Stimulated activated CD8-positive, alpha-beta memory T cell treated with anti-CD3 and anti-CD28 coated beads, Interleukin-2, amount 100 ng/mL, for 1 hour (primary cell): Measurements from ENCODE around the gene MNT.
"Not testable (repeated sequence)": the region's sequence is repeated elsewhere in the genome, so short reads cannot be mapped to it uniquely, and the experiment has no call there.

Experiments used
- DNase-seq, 2 donors: peaks; one replicate each; pipeline ENCODE4 v3.0.0-alpha.2; 2020; ENCODE audit warnings: low read depth in 2 of 2

MNT gene, protein sequence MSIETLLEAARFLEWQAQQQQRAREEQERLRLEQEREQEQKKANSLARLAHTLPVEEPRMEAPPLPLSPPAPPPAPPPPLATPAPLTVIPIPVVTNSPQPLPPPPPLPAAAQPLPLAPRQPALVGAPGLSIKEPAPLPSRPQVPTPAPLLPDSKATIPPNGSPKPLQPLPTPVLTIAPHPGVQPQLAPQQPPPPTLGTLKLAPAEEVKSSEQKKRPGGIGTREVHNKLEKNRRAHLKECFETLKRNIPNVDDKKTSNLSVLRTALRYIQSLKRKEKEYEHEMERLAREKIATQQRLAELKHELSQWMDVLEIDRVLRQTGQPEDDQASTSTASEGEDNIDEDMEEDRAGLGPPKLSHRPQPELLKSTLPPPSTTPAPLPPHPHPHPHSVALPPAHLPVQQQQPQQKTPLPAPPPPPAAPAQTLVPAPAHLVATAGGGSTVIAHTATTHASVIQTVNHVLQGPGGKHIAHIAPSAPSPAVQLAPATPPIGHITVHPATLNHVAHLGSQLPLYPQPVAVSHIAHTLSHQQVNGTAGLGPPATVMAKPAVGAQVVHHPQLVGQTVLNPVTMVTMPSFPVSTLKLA

DNA sequence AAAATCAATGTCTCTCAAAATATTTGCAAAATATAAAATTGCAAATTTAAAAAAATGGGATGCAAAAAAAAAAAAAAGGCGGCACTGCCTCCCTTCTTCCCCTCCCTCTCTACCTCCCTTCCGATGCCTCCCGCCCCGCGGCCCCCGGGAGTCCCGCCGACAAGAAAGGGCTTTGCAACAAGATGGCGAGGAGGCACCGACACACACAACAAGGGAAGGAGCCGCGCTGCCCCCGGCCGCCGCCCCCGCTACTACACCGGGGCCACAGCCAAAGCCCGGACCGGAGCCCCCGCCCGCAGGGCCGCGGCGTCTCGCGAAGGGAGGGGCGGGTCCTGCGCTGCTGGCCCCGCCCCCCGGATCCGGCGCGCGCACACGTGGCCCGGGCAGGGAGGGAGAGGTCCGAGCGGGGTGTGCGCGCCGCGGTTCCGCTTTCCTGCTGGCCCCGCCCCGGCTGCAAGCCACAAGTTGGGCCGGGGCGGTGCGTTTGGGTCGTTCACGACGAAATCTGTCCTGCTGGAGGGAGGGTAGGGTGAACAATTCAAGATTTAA, at the start of gene MNT:
TSS of gene MNT (minus strand) at position 184 of the 549 bp plus-strand sequence. CDS start 348 bp downstream, outside the sequence.
- peak; percentile 85 to 90 for DNase-seq

DNA sequence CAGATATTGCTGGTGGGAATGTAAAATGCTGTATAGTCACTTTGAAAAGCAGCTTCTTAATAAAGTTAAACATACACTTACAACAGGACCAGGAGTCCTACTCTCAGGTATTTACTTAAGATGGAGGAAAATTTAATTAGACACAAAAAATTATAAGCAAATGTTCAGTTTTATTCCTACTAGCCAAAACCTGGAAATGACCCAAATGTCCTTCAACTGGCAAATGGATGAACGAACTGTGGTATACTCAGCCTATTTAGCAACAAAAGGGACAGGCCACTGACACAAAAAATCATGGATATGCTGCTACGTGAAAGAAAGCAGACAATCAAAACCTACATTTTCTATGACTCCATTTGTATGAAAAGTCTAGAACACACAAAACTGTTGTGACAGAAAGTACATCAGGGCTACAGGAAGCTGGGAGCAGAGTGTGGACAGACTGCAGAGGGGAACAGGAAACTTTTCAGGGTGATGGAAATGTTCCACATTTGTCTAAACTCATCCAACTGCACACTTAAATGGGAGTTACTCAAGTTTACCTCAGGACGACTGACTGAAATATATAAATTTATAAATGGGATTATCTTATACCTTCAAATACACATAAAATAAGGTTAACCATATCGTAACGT, 49.3 kb upstream of the MNT start:
- no peak for DNase-seq

DNA sequence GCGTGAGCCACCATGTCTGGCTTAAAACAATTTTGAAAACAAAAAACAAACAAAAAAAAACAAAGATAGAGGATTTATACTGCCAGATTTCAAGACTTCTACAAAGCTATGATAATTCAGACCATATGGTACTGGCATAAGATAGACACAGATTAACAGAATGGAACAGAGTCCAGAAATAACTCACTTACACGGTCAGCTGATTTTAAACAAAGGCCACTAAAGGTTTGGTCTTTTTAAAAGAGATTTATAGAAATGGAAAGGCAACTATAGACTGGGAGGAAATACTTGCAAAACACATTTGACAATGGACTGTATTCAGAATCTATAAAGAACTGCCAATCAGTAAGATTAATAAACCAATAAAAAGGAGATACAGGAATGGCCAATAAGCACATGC, 48.6 kb upstream of the MNT start:
- no peak for DNase-seq

DNA sequence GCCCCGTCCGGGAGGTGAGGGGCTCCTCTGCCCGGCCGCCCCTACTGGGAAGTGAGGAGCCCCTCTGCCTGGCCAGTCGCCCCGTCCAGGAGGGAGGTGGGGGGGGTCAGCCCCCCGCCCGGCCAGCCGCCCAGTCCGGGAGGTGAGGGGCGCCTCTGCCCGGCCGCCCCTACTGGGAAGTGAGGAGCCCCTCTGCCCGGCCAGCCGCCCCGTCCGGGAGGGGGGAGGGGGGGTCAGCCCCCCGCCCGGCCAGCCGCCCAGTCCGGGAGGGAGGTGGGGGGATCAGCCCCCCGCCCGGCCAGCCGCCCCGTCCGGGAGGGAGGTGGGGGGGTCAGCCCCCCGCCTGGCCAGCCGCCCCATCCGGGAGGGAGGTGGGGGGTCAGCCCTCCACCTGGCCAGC, 46.6 kb upstream of the MNT start:
- not testable (repeated sequence) for DNase-seq

DNA sequence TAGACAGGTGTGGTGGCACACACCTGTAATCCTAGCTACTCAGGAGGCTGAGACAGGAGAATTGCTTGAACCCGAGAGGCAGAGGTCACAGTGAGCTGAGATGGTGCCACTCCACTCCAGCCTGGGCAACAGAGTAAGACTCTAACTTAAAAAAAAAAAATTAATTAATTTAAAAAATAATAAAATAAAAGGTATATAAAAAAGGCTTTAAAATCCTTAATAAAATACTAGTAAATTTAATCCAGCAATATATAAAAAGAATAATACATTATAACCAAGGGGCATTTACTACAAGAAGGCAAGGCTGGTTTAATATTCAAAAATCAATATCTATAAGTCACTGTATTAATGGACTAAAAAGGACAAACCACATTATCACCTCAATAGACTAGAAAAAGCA, 44.8 kb upstream of the MNT start:
- DNase-seq, result no peak

DNA sequence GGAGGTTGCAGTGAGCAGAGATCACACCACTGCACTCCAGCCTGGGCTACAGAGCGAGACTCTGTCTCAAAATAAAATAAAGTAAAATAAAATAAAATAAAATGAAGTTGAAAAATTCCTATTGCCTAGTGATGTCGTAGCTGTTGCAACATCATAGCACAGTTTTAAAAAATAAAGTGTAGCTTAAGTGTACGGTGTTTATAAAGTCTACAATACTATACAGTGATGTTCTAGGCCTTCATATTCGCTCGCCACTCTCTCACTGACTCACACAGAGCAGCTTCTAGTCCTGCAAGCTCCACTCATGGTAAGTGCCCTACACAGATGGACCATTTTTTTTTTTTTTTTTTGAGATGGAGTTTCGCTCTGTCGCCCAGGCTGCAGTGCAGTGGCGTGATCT, 43.5 kb upstream of the MNT start:
- no peak for DNase-seq

DNA sequence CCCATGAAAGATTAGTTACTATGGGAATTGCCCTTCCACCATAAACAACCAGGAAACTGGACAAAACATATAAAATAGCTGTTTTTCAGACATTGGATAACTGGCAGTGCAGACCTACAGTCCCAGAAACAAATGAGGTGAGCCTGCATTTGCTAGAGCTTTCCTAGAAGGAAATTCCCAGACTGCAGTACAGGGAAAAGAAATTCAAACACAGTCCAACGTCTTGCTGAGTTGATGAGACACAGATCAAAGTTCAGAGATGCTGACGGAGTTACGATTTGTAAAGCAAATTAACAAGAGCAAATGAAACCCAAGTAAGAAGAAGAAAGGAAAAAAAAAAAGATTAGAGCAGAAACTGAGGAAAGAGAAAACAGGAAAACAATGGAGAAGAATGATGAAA, 41.3 kb upstream of the MNT start:
- no peak for DNase-seq

DNA sequence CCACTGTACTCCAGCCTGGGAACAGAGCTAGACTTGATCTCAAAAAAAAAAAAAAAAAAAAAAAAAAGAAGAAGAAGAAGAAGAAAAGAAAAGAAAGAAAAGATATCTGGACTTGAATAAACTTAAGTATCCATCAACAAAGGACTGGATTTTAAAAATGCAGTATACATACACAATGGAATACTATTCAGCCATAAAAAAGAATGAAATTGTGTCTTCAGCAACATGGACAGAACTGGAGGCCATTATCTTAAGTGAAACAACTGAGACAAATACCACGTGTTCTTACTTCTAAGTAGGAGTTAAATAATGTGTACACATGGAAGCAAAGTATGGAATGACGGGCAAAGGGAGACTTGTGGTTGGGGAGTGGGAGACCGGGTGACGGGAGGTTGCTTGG, 40.1 kb upstream of the MNT start:
- DNase-seq, result no peak

DNA sequence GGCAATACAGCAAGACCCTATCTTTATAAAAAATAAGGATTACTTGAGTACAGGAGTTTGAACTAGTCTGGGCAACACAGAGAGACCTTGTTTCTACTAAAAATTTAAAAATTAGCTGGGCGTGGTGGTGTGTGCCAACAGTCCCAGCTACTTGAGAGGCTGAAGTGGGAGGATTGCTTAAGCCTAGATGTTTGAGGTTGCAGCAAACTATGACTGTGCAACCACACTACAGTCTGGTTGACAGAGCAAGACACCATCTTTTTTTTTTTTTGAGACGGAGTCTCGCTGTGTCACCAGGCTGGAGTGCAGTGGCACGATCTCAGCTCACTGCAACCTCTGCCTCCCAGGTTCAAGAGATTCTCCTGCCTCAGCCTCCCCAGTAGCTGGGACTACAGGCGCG, 39.1 kb upstream of the MNT start:
- not testable (repeated sequence) for DNase-seq

DNA sequence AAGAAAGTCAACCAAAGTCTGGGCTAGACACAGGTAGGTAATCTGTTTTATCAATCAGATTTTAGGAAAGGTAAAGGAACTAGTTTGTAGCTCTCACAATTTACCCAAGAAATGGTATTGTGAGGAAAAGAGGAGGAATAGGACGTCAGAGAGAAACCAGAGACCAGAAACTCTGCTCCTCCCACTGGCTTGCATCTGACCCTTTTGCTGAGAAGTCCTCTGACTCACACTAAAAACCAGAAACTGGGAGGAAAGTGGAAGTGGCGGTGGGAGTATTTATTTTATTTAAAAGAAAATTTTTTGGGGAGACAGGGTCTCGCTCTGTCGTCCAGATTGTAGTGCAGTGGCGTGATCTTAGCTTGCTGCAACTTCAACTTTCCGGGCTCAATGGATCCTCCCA, 38.0 kb upstream of the MNT start:
- DNase-seq, result no peak

DNA sequence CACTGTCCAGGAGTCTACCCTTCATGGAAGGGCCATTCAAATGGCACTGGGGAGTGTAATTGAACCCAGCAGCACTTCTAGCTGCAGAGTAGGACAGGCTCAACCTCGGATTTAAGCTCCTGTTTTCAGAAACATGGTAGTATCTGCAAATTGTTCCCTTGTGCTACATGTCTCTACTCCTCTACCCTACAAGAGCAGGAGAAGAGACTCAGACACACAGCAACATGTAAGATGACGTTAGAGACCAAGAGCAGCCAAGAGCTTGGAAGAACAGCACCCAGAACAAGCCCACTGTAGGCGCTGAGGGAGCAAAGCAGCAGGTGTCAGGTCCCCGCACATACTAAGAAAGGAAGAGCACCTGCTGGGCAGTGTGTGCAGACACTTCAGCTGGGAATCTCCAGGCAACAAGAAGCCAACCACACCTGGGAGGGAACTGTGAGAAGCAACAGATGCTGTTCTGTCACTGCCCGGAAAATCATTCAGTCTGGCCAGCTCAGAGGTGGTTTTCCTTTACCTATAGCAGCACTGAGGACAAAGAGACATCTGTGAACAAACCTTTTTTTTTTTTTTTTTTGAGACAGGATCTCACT, 35.6 kb upstream of the MNT start:
- DNase-seq, result no peak

DNA sequence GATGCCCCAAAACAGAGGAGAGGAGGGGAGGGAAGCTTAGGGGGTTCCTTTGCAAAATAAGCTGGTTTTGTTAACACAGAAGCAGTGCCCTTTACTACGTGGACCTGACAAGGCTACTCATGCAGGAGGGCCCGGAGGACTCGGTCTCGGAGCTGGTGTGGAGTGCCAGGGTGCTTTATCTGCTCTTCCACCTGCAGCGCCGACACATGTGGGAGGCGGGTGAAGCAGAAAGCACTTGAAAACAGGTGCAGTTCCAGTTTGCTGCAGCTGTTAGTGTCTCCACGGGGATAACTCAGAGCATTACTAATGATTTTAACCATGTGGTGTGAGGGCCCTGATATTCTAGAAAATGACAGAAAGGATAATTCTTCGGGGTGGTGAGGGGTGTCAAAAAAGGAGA, 35.0 kb upstream of the MNT start:
- DNase-seq, result no peak

DNA sequence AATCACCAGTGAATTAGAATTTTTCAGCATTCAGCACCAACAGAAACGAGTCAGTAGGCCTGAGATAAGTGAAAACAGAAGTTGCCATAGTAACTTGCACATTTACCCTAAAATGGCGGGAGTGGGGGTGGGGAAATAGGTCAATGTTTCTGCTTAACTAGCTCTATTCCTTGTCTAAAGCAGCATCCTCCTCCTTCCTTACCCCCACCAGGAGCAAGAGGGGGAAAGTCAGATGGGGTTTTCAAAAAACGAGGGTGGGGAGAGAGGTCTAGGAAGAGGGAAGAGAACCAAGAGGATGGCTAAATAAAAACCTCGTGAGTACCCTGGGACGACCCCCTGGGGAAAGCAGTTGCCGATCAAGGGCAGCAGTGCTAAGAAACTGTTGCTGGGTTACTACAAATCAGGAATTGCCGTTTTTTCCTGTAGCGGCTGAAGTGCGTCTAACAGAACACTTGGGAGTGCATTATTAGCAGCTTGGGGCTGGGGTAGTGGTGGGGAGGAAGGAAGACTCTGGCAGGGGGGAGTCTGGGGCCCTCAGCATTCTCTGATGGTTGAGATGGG, 34.4 kb upstream of the MNT start:
- DNase-seq, result no peak

DNA sequence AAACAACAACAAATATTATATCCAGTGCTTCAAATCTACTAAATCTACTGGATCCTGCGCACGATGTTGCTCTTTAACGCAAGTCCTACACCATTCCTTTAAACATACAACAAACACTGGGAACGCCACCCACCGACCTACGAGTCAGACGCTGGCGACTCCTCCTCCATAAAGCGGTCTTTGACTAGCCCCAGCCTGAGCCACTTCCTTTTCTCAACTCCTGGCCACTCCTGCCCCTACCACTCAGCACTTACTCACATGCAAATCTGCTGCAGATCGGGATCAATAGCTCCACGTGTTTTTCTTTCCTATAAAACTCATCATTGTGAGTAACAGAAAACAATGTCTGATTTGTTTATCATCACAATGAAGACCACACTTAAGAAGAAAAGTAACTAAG, 32.8 kb upstream of the MNT start:
- DNase-seq, result no peak

DNA sequence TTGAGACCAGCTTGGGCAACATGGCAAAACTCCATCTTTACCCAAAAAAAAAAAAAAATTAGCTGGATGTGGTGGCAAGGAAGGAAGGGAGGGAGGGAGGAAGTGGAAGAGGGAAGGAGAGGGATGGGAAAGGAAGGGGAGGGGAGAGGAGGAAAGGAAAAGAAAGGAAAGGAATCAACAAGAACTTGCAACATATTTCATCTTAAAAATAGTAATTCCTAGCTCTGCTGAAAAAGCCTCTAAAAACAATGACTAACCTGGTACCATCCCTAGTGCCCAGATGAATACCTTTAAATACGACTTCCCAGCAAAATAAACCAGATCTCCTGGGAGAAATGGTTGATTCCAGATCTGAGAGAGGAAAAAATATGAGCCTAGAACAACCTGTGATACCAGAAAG, 27.1 kb upstream of the MNT start:
- DNase-seq, result no peak

DNA sequence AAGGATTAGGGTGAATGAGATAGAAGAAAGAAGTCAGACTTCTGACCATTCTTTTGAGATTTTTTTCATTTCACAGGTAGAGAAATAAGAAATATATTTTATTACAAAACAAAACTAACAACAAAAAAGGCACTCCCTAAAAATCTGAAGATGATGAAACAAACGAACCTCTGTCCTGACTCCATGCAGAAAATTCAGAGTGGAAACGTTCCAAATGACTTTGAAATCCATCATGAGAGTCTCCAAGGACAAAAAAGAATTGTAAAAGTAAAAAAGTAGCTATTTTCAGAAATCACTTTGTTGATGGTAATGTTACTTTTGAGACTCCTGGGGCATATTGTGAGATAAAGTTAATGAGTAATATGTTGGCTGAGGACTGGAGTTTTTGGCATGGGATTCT, 26.4 kb upstream of the MNT start:
- no peak for DNase-seq

DNA sequence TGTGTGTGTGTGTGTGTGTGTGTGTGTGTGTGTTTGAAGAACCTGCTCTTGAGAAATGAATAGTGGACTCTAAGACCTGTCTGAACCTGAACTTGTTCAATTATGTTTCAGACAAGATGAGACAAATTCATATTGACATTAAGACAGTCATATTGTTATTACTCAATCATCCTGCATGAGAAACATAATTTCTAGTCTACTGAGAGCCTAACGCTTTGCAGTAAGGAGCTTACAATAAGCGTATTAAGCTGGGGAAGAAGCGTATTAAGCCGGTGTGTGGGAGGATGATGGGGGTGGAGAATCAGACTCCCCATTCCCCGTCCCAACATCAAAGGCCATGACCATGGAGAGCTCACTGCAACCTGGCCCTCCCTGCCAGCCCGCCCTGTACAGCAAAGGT, 22.4 kb upstream of the MNT start:
- no peak for DNase-seq

DNA sequence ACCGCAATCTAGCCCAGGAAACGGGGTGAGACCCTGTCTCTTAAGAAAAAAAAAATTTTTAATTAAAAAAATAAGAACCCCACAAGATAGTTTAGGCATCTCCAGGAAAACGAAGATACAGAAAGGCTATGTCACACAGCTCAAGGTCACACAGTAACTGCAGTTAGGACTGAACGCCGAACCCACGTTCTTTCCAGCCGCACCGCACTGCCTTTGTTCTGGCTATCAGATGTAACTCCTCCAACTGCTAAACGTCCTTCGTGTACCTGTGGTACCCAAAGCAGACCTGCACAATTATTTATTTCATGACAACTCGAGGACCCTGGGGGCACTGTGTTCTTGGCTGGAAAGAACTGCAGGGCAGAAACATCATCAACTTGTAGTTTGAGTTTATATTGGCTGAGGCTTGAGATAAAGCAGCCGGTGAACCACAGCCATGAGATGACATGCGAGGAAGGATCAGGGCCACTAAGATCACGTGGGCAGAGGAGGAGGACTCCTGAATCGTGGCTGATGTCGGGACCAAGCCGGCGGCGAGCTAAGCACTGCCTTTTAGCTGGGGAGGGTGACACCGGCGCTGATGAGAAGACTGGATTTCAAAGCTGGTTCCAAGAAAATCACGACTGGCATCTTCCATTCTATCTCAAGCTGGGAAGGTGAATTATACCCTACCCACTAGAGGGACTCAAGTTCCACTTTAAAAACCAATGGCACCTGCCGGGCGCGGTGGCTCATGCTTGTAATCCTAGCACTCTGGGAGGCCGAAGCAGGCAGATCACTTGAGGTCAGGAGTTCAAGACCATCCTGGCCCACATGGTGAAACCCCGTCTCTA, 20.7 kb upstream of the MNT start:
- DNase-seq, result no peak

DNA sequence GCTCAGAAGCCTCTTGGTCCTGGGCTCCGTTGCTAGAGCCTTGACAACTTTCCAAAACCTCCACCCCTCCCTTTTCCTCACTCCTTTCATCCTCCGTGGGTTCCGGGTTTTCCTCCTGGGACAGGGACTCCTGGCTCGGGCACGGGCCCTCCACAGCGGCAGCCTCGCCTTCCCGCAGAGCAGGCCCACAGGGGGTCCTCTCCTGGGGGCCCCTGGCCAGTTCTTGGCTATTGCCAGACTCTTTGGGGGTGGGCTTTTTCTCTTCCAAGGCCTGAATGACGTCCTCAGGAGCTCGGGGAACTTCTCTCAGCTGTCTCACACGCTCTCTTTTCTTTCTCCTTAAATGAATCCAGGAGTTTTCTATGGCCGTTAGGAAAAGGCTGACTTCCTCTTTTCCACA, 19.3 kb upstream of the MNT start:
- DNase-seq, result no peak

DNA sequence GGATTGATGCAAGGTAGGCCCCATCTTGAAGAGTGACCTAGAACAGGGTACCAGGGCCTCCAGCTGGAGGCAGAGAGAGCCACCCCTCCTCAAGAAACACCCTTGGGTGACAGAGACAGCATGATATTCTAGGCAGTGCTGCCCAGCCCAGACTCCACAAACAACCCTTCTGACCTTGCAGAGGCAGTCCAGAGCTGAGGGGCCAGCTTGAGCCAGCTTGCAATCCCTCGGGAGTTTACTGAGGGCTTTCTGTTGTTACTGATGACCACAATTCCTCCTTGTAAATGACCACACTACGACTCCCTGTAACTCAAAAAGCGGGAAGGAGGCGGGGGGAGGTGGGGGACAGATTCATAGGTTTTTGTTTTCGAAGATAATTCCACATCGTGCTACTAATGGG, 18.6 kb upstream of the MNT start:
- no peak for DNase-seq

DNA sequence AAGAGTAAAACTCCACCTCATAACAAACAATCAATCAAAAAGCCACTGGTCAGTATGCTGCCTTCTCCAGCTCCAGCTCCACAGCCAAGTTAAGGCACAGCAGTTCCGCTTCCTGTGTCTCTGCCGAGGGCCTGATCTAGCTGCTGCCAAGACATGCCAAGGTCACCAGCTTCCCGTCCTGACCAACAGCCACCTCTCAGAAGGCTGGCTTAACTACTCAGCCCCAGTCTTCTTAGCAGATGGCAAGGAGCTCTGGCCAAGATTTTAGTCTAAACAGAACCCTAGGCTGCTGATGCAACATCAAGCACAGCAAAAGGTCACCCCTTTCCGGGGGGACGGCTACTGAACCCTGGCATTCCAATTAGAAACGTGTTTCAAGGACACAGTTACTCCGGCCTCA, 17.7 kb upstream of the MNT start:
- DNase-seq, result no peak
